Activated CD4-positive, alpha-beta memory T cell treated with anti-CD3 and anti-CD28 coated beads for 36 hours (primary cell): ENCODE measurements around the gene SLC35B2. TPM values are rescaled to one million over a fixed set of nuclear protein-coding genes. Genes with fewer than 3 reads are reported as not detected.
A peak's percentile ranks its signal among the peaks of the same experiment; 100 is the strongest.

Experiments used
- CTCF ChIA-PET: fragments of 350-600 bp; sonication (Branson Sonifier 250); formaldehyde crosslinking; loops from one replicate; lab custom pipeline; 2021; ENCODE audit warnings: antibody characterized with exemption, inconsistent platforms; lab: Charles Lee
- POLR2A ChIA-PET: fragments of 350-600 bp; sonication (Branson Sonifier 250); formaldehyde crosslinking; loops from one replicate; lab custom pipeline; 2021; ENCODE audit warnings: antibody characterized with exemption; lab: Charles Lee
- DNase-seq: peaks from one replicate; pipeline ENCODE4 v3.0.0-alpha.2; 2020
- H3K27ac Mint-ChIP-seq: one replicate; pipeline ENCODE4 v1.8.0; 2021; ENCODE audit warnings: mixed read lengths
- H3K27me3 Mint-ChIP-seq: one replicate; pipeline ENCODE4 v1.8.0; 2021; ENCODE audit warnings: mixed read lengths
- H3K36me3 Mint-ChIP-seq: one replicate; pipeline ENCODE4 v1.8.0; 2021; ENCODE audit warnings: mixed read lengths
- H3K4me1 Mint-ChIP-seq: one replicate; pipeline ENCODE4 v1.8.0; 2021; ENCODE audit warnings: low read depth, mixed read lengths
- H3K4me3 Mint-ChIP-seq: one replicate; pipeline ENCODE4 v1.8.0; 2021; ENCODE audit warnings: mild to moderate bottlenecking, mixed read lengths
- H3K9me3 Mint-ChIP-seq: one replicate; pipeline ENCODE4 v1.8.0; 2021; ENCODE audit warnings: mixed read lengths
- intact Hi-C: fragments of 100-400 bp; cut with micrococcal nuclease; formaldehyde crosslinking; loops from one replicate; pipeline ENCODE4 v1.15.1; 2023
- total RNA-seq, 2 experiments: library from RNA; stranded (reverse); gene quantifications; one replicate each; pipeline ENCODE4 v1.2.3, GENCODE V29; 2021

Gene SLC35B2
- total RNA-seq, 2 experiments from 2014 or later: 16.5 to 16.8 TPM

DNA sequence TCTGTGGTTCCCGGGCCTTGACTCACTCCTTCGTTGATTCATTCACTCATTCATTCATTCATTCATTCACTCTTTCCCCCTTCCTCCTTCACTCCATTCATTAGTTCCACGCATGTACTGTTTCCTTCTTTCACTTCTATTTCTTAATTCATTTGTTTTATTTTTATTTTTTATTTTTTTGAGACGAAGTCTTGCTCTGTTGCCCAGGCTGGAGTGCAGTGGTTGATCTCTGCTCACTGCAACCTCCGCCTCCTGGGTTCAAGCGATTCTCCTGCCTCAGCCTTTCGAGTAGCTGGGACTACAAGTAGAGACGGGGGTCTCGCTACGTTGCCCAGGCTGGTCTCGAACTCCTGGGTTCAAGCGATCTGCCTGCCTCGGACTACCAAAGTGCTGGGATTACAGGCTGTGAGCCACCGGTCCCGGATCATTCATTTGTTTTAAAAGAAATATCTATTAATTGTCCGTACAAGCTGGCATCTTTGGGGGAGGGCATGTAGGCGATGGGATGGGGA is 8.4 kb upstream of the SLC35B2 start:
- Mint-ChIP-seq H3K4me3 (peak overlapping the region; percentile 97), H3K4me1 (peaks cover 49% of the 10 kb centered on the region), H3K9me3 (no peaks in the 10 kb centered on the region), H3K36me3 (peaks cover 23% of the 10 kb centered on the region), H3K27me3 (peaks cover 18% of the 10 kb centered on the region), H3K27ac (peak overlapping the region; percentile 67)
- intact Hi-C loops: loop anchor here (1.0 to 2.0 kb wide), 7 partner anchors 8 to 139 kb away; partner anchors contain the start of genes CDC5L, HSP90AB1, SLC29A1 and SLC35B2
- ChIA-PET POLR2A (no interaction called here), CTCF (interaction anchor here (1.4 to 5.8 kb wide), 5 partner anchors 12 to 189 kb away, joined by 4 to 68 read pairs (median 11); partner anchors contain the start of gene AARS2)
- no peak for DNase-seq

- Mint-ChIP-seq H3K4me3 (peak within 1 kb of the TSS; percentile 97), H3K27ac (peak within 1 kb of the TSS; percentile 94), H3K27me3 (peaks cover 18% of the 10 kb centered on the region), H3K36me3 (peaks cover 25% of the 10 kb centered on the region), H3K9me3 (no peaks in the 10 kb centered on the region), H3K4me1 (peaks cover 49% of the 10 kb centered on the region)
- intact Hi-C loops: loop anchor here (1.0 to 2.0 kb wide), 7 partner anchors 8 to 139 kb away; partner anchors contain the start of genes CDC5L, HSP90AB1, SLC29A1 and SLC35B2
- CTCF ChIA-PET: interaction anchor here (0.9 to 5.8 kb wide), 8 partner anchors 9 to 190 kb away, joined by 3 to 68 read pairs (median 4); partner anchors contain the start of genes AARS2 and HSP90AB1
- DNase-seq: peak; percentile 98
- POLR2A ChIA-PET: interaction anchor here (1.1 to 4.7 kb wide), 6 partner anchors 9 to 42 kb away, joined by 3 to 79 read pairs (median 4); partner anchors contain the start of genes HSP90AB1 and SLC29A1
Measured at GRCh38 chr6:44265007-44265721, 7.8 kb upstream of the SLC35B2 start, which contains the start of gene NFKBIE. Gene NFKBIE (minus strand): TSS chr6:44265551. CDS start chr6:44265346, 205 bp downstream.

DNA sequence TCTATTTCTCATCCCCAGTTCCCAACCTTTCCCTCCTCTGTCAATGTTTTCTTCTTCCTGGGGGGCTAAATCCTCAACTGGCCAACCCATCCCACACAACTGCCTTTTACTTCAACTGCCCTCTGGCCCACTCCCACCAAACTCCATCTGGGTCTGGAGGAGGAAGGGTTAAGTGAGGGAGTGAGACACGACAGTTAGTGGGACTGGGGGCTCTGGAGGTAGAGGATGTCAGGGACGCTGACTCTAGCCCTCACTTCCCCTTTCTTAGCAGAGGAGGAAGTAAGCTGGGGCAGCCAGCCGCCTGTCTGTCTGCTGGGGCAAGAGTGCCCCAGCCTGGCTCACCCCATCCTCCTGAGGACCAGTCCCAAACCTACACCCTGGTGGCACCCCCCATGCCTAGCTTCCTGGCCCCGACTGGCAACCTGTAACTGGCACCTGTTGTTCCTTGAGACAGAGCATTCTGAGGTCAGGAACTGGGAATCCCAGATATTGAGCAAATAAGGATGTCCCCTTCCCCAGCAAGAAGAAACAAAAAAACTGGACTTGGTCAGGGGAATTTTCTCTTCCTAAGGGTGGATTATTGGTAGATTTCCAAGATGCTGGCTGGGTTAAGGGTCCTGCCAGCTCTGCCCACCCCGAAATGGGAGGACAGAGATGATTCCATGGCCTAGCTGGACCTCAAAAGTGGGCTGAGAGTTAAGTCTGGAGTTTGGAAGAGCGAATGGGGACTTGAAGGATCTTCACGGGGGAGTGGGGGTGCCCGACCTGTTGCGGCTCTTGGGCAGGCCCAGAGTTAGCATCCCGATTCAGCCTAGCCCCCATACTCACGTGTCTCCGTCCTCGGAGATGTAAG is 7.1 kb upstream of the SLC35B2 start:
- intact Hi-C loops: loop anchor here (1.0 to 2.0 kb wide), 7 partner anchors 7 to 138 kb away; partner anchors contain the start of genes CDC5L, HSP90AB1, SLC29A1 and SLC35B2
- H3K36me3 Mint-ChIP-seq: peaks cover 26% of the 10 kb centered on the region
- H3K9me3 Mint-ChIP-seq: no peaks in the 10 kb centered on the region
- POLR2A ChIA-PET: interaction anchor here (0.5 to 4.7 kb wide), 8 partner anchors 8 to 1120 kb away, joined by 3 to 79 read pairs (median 4); partner anchors contain the start of genes HSP90AB1 and SLC29A1
- DNase-seq: peak; percentile 64
- H3K4me3 Mint-ChIP-seq: peak overlapping the region; percentile 97
- H3K4me1 Mint-ChIP-seq: peaks cover 41% of the 10 kb centered on the region
- CTCF ChIA-PET: interaction anchor here (0.6 to 5.8 kb wide), 10 partner anchors 8 to 73 kb away, joined by 3 to 68 read pairs (median 4); partner anchors contain the start of genes AARS2 and HSP90AB1
- H3K27ac Mint-ChIP-seq: peak overlapping the region; percentile 94
- peaks cover 10% of the 10 kb centered on the region for H3K27me3 Mint-ChIP-seq

- no peaks in the 10 kb centered on the region for H3K9me3 Mint-ChIP-seq
- peaks cover 35% of the 10 kb centered on the region for H3K4me1 Mint-ChIP-seq
- peaks cover 27% of the 10 kb centered on the region for H3K36me3 Mint-ChIP-seq
- peak overlapping the region; percentile 94 for H3K27ac Mint-ChIP-seq
- intact Hi-C loops: loop anchor here (2.0 kb wide), 2 partner anchors 27 to 41 kb away; partner anchors contain the start of gene SLC29A1
- ChIA-PET POLR2A (interaction anchor here (1.0 to 4.7 kb wide), 5 partner anchors 9 to 40 kb away, joined by 3 to 79 read pairs (median 4); partner anchors contain the start of genes HSP90AB1 and SLC29A1), CTCF (interaction anchor here (0.6 to 5.8 kb wide), 9 partner anchors 8 to 91 kb away, joined by 3 to 68 read pairs (median 9); partner anchors contain the start of genes AARS2, HSP90AB1 and SLC29A1)
- peak; percentile 68 for DNase-seq
- peaks cover 1% of the 10 kb centered on the region for H3K27me3 Mint-ChIP-seq
- peak overlapping the region; percentile 97 for H3K4me3 Mint-ChIP-seq
Measured at GRCh38 chr6:44263354-44264100, 6.2 kb upstream of the SLC35B2 start.

DNA sequence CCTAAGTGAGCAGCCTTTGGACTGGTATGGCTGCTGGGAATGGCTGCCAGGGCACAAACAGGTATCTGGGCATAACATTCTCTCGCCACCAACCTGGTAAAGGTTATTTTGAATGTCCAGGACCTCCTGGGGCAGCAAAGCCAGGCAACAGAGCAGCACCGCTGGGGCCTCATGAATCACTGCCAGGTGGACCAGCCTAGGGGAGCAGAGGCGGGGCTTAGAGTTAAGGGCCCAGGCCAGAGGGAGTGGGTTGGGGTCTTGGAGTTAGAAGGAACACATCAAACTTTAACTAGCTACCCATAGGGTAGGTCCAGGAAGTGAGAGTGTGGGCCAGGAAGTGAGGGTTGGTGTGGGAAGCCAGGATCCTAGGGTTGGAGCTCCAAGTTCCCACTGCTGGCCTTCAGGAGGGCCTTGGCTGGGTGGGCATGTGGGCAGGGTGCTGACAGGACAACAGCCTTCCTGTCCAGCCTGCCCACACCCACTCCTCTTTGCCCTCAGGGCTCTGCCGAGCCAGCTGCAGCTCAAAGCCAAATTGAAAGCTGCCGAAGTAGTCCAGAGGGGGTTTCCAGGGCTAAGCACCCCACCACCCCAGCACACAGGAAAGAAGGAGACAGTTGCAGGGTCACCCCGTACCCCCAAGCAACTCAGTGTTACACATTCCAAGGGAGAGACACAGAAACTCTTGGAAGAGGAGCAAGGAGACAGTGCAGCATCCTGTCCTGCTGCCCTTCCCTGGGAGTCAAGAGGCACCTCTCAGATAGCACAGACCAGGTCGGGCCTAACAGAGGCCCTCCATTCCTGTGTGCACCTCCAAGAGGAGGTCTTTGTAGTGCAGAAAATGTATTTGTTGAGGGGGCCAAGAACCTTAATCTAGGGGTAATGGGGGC is 5.4 kb upstream of the SLC35B2 start:
- intact Hi-C loops: no loop called here
- peaks cover 27% of the 10 kb centered on the region for H3K36me3 Mint-ChIP-seq

GRCh38 chr6:44261581-44261980 is 4.3 kb upstream of the SLC35B2 start:
- intact Hi-C loops: no loop called here
- POLR2A ChIA-PET: interaction anchor here (0.7 to 4.7 kb wide), 2 partner anchors 10 to 14 kb away, joined by 4 to 79 read pairs; partner anchors contain the start of gene HSP90AB1
- H3K36me3 Mint-ChIP-seq: peaks cover 27% of the 10 kb centered on the region
- CTCF ChIA-PET: interaction anchor here (0.8 to 2.2 kb wide), 6 partner anchors 10 to 89 kb away, joined by 3 to 9 read pairs (median 4); partner anchors contain the start of genes AARS2 and SLC29A1
- peaks cover 43% of the 10 kb centered on the region for H3K4me1 Mint-ChIP-seq
- H3K9me3 Mint-ChIP-seq: no peaks in the 10 kb centered on the region
- H3K27me3 Mint-ChIP-seq: no peaks in the 10 kb centered on the region
- no peak overlapping the region for H3K4me3 Mint-ChIP-seq
- H3K27ac Mint-ChIP-seq: no peak overlapping the region
- DNase-seq: no peak

More for the DNA sequence above, 5.4 kb upstream of the SLC35B2 start:
- H3K27me3 Mint-ChIP-seq: no peaks in the 10 kb centered on the region
- H3K4me1 Mint-ChIP-seq: peaks cover 42% of the 10 kb centered on the region
- H3K9me3 Mint-ChIP-seq: no peaks in the 10 kb centered on the region
- ChIA-PET CTCF (interaction anchor here (0.8 to 2.2 kb wide), 7 partner anchors 17 to 90 kb away, joined by 3 to 9 read pairs (median 4); partner anchors contain the start of genes AARS2 and SLC29A1), POLR2A (interaction anchor here (0.7 to 4.7 kb wide), 2 partner anchors 11 to 15 kb away, joined by 4 to 79 read pairs; partner anchors contain the start of gene HSP90AB1)
- H3K27ac Mint-ChIP-seq: peak overlapping the region; percentile 94
- DNase-seq: no peak
- H3K4me3 Mint-ChIP-seq: peak overlapping the region; percentile 97

GRCh38 chr6:44260451-44261297 is 3.3 kb upstream of the SLC35B2 start:
- POLR2A ChIA-PET: interaction anchor here (0.5 to 7.5 kb wide), 3 partner anchors 13 to 643 kb away, joined by 5 to 139 read pairs (median 79); partner anchors contain the start of gene HSP90AB1
- Mint-ChIP-seq H3K9me3 (no peaks in the 10 kb centered on the region), H3K4me1 (peaks cover 46% of the 10 kb centered on the region), H3K4me3 (no peak overlapping the region), H3K27ac (no peak overlapping the region), H3K36me3 (peaks cover 27% of the 10 kb centered on the region), H3K27me3 (no peaks in the 10 kb centered on the region)
- DNase-seq: no peak
- intact Hi-C loops: no loop called here
- CTCF ChIA-PET: interaction anchor here (1.2 to 2.2 kb wide), 2 partner anchors 36 to 53 kb away, joined by 3 to 5 read pairs; partner anchors contain the start of gene AARS2

DNA sequence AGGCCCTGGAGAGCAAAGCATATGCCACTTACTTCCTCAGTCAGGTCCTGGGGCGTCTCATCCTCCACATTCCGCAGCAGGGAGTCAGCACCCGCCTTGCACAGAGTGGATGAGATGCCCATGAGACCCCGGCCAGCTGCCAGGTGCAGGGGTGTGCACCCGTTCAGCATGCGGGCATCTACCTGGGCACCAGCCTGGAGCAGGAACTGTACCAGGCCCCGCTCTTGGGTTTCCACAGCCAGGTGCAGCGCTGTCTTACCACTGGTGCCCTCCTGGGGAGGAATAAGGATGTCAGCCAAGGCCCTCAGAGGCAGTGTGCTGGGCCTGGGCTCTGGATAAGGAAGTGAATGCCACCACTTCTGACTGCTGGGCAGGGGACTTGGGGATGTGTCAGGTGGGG is 2.7 kb upstream of the SLC35B2 start:
- intact Hi-C loops: no loop called here
- H3K27me3 Mint-ChIP-seq: no peaks in the 10 kb centered on the region
- DNase-seq: no peak
- ChIA-PET CTCF (no interaction called here), POLR2A (interaction anchor here (0.5 to 7.5 kb wide), 2 partner anchors 13 to 642 kb away, joined by 5 to 139 read pairs; partner anchors contain the start of gene HSP90AB1)
- peaks cover 28% of the 10 kb centered on the region for H3K36me3 Mint-ChIP-seq
- H3K4me3 Mint-ChIP-seq: no peak overlapping the region
- H3K27ac Mint-ChIP-seq: no peak overlapping the region
- H3K9me3 Mint-ChIP-seq: no peaks in the 10 kb centered on the region
- H3K4me1 Mint-ChIP-seq: peaks cover 51% of the 10 kb centered on the region

DNA sequence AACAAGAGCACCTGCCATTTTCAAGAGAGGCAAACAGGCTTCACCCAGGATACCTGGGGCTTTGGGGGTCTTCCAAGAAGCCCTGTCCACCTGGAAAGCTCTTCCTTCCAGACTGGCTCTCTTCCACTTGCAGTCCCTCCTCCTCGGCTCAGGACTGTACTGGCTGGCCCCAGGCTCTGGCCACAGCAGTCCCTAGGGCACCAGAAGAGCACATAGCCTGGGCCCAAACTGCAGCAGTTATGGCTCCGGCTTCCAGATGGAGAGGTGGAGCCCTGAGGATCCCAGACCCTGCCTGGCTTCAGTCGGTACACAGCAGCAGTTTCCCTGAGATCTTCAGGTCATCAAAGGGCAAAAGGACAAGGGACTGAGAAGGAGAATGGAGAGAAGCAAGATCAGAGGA is 1.6 kb upstream of the SLC35B2 start:
- no peaks in the 10 kb centered on the region for H3K27me3 Mint-ChIP-seq
- POLR2A ChIA-PET: interaction anchor here (7.5 kb wide), 1 partner anchor 12 kb away, joined by 139 read pairs; the partner anchor contains the start of gene HSP90AB1
- no peak for DNase-seq
- H3K36me3 Mint-ChIP-seq: peaks cover 34% of the 10 kb centered on the region
- H3K4me1 Mint-ChIP-seq: peaks cover 59% of the 10 kb centered on the region
- peak overlapping the region; percentile 83 for H3K27ac Mint-ChIP-seq
- no peak overlapping the region for H3K4me3 Mint-ChIP-seq
- CTCF ChIA-PET: interaction anchor here (0.6 to 4.1 kb wide), 2 partner anchors 12 to 34 kb away, joined by 3 to 49 read pairs; partner anchors contain the start of gene HSP90AB1
- H3K9me3 Mint-ChIP-seq: no peaks in the 10 kb centered on the region
- intact Hi-C loops: no loop called here
